Ovary (tissue), 3 donors: ENCODE data around the gene DNAH6.

Experiments used
- CTCF ChIP-seq, 3 donors: fragments of 450-650 bp in 2 of 3; fragments of 200-600 bp in 1 of 3; IDR thresholded peaks; one replicate each; pipeline versions ENCODE4 v1.5.1 to v1.8.0; 2016 to 2022; ENCODE audit warnings: antibody characterized with exemption in 3 of 3, mild to moderate bottlenecking in 1 of 3
- POLR2A ChIP-seq: fragments of 450-650 bp; IDR thresholded peaks from one replicate; pipeline ENCODE4 v1.6.1; 2017; ENCODE audit warnings: antibody characterized with exemption, mild to moderate bottlenecking, moderate library complexity
- donor health status: DM: no; HTN: no; CAD: no.

GRCh38 chr2:84669122-84669521 is 152.8 kb downstream of the DNAH6 start:
- TF ChIP-seq CTCF (IDR thresholded peaks at IDR 0.05) (no peak), POLR2A (no peak)
